Suprapubic skin (tissue), 3 donors: ENCODE results near the gene CREB1.

Experiments used
- CTCF ChIP-seq, 2 donors: fragments of 200-600 bp in 1 of 2; fragments of 450-650 bp in 1 of 2; sonication (generic) in 1 of 2; IDR thresholded peaks; one replicate each; pipeline ENCODE4 v1.5.1; 2016 to 2019; ENCODE audit warnings: antibody characterized with exemption in 2 of 2, mild to moderate bottlenecking in 1 of 2, moderate library complexity in 1 of 2
- EP300 ChIP-seq: sonication (generic); formaldehyde crosslinking; IDR thresholded peaks from one replicate; pipeline ENCODE4 v1.6.1; 2017; ENCODE audit warnings: antibody characterized with exemption

GRCh38 chr2:207567671-207568070, 37.9 kb downstream of the CREB1 start:
- TF ChIP-seq EP300 (no peak), CTCF (IDR thresholded peaks at IDR 0.05) (no peak)
